ENCODE measurements around the gene KRT20.

Gene KRT20

DNA sequence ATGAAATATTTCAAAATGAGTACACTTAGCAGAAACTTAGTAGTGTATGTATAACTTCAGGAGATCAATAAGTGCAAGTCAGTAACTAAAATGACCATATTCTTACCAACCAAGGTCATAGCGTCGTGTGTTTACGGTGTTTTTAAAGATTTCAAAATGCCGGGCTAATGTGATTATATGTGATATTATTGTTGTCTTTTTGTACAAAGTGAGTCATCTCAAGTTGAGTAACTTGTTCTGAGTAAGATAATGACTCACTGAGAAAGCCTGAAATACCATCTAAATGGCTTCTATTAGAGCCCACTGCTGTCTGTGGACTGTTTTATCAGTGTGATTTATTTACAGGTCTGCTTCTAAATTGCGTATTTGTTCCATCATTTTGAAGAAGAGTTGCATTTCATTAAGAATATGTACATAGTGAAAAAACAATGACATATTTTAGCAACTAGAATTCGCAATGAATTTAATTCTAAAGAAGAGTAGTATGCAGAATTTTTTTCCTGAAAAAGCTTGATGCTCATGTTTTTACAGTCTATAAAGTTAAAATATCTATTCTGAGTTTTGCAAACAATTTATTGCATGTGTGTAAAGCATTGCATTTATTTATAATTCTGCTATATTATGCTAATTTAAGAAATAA lies 30.7 kb downstream of the KRT20 start:
- no peak for DNase-seq (ENCODE audit: insufficient read length, low spot score)
- no peak for FAIRE-seq

GRCh38 chr17:40852364-40852763 lies 32.7 kb downstream of the KRT20 start:
- FAIRE-seq, result no peak

DNA sequence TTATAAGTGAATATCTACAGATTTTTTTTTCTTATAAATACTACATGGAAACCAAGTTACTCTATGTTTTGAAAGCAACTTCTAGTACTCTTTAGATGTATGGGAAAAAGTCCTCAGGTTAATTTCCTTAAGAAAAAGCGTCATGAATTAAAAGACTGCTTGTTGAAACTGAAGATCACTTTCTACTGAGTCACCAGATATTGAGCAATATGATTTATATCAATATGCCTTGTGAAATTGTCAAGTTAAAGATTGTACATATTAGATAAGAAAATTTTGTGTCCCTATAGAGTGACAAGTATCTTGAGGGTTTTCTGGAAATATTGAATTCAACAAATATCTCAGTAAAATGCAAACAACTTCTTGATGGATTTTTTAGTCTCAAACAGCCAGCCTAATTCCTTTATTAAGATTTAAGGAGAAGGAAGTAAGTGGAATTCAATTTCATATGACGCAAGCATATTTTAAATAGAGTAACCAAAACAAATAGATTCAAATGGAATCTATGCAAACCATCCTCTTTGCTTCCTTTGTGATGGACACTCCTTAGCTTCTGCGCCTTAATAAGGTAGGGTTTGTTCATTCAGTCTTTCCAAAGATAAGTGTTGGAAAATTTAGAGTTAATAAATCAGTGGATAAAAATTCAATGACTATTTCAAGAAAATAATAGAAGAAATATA lies 34.6 kb downstream of the KRT20 start:
- DNase-seq (ENCODE audit: insufficient read length, low spot score) (no peak), FAIRE-seq (no peak)

More at GRCh38 chr17:40852364-40852763, 32.7 kb downstream of the KRT20 start:
- no peak for DNase-seq (ENCODE audit: insufficient read length, low spot score)

DNA sequence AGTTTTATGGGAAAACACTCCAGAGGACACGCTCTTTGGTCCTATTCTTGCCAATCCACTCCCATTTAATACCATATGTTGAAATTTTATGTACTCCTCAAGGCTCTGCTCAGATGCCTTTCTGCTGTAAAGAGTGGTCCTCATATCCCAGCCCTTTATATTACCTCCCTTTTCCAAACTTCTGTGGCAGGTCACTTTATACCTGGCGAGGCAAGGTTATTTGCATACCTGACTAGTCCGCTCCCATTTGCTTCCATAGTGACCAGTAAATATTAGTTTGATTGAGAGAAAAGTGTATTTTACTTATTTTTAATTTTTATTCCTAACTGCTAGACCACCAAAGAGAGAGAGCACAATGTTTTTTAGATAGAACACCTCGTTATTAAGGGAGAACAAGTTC lies 35.3 kb downstream of the KRT20 start:
- no peak for DNase-seq (ENCODE audit: insufficient read length, low spot score)
- no peak for FAIRE-seq

DNA sequence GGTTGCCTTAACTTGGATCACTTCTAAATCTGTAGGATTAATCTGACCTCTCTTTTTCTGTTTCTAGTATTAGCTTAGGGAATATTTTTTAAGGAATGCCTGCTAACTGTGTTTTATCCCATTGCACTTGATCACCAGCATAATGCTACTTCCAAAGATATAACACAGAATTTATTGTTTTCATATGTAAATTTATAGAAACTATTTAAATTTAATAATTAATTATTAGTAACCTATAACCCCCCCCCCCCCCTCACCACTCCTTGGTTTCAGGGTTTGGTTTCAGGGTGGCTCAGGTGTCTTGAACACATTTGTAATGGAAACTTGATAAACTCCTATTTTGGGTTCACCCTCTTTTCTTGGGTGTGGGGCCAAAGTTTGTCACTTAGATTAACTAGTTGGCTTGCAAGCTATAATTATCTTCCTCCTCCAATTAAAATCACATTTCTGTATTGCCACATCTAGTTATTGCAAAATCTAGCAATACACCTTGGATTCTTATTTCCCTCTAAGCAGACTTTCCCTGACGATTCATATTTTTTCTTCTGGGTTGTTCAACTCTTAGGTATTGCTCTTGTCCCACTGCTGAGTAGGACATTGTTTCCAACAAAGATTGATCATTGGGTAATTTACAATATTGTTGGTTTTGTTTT lies 36.3 kb downstream of the KRT20 start:
- FAIRE-seq, result no peak
- DNase-seq (ENCODE audit: insufficient read length, low spot score), result no peak

- FAIRE-seq (no peak), DNase-seq (ENCODE audit: insufficient read length, low spot score) (no peak)
Observed at GRCh38 chr17:40846515-40847144, 38.4 kb downstream of the KRT20 start.

- FAIRE-seq, result no peak
- no peak for DNase-seq (ENCODE audit: insufficient read length, low spot score)
Observed at GRCh38 chr17:40844671-40845107, 40.4 kb downstream of the KRT20 start.

GRCh38 chr17:40843242-40843641 lies 41.8 kb downstream of the KRT20 start:
- FAIRE-seq, result no peak

DNA sequence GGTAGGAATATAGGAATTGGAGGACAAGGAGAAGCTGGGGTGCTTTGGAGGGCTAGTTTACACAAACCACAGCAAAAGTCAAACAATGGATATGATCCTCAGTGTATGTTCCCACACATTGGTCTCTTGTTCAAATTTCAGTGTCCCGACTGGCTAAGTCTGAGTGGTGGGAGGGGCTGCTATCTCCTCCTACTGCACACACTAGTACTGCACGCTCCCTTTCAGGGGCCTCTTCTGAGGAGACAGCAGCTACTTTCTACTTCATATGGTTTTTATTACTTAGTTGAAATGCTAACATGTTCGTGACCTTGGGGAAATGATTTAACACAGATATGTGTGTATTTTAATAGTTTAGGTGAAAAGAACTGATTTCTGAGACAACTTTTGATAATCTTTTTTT lies 43.8 kb downstream of the KRT20 start:
- DNase-seq (ENCODE audit: insufficient read length, low spot score) (no peak), FAIRE-seq (no peak)

More at GRCh38 chr17:40843242-40843641, 41.8 kb downstream of the KRT20 start:
- DNase-seq (ENCODE audit: insufficient read length, low spot score), result no peak

- DNase-seq (ENCODE audit: insufficient read length, low spot score), result no peak
- FAIRE-seq, result no peak
Observed at GRCh38 chr17:40839194-40839593, 45.8 kb downstream of the KRT20 start.

DNA sequence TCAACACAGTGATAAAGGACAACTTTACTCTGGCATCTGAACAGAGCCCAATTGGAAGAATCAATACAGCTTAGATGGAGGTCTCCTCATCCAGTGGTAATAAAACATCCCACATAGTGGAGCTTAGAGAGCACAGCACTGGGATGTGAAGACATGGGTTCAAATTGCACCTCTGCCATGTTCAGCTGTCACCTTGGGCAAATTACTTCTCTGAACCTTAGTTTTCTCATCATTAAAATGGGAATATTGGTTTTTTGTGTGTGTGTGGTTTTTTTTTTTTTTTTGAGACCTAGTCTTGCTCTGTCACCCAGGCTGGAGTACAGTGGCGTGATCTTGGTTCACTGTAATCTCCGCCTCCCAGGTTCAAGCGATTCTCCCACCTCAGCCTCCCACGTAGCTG lies 49.0 kb downstream of the KRT20 start:
- FAIRE-seq (peak; percentile 26), DNase-seq (ENCODE audit: insufficient read length, low spot score) (no peak)

DNA sequence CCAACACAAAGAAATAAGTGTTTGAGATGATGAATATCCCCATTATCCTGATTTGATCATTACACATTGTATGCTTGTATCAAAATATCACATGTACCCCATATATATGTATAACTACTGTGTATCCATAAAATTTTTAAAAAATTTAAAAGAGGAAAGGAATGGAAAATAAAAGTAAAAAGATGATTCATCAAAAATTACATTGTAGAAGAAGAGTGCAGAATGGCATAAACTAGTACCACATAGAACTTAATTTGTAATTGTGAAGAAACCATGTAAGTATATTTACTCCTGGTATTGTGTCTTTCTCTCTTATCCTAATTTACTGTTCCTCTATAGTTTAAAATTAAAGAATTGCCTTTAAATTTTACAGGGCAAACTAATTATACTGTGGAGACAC lies 51.2 kb downstream of the KRT20 start:
- FAIRE-seq, result no peak

GRCh38 chr17:40832840-40833239 lies 52.2 kb downstream of the KRT20 start:
- no peak for DNase-seq (ENCODE audit: insufficient read length, low spot score)
- FAIRE-seq, result no peak

More for the DNA sequence above, 51.2 kb downstream of the KRT20 start:
- no peak for DNase-seq (ENCODE audit: insufficient read length, low spot score)

DNA sequence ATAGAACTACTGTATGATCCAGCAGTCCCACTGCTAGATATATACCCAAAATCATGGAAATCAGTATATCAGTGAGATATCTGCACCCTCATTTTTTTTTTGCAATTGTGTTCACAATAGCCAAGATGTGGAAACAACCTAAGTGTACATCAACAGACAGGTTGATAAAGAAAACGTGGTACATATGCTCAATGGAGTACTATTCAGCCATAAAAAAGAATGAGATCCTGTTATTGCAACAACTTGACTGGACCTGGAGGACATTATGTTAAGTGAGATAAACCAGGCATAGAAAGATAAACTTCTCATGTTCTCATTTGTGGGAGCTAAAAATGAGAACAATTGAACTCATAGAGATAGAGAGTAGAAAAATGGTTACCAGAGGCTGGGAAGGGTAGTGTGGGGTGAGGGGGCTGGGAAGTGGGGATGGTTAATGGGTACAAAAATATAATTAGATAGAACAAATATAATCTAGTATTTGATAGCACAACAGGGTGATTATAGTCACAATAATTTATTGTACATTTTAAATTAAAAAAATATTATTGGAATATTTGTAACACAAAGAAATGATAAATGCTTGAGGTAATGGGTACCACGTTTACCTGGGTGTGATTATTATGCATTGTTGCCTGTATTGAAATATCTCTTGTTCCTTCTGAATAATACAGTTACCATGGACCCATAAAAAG lies 54.8 kb downstream of the KRT20 start:
- no peak for FAIRE-seq
- DNase-seq (ENCODE audit: insufficient read length, low spot score), result no peak

DNA sequence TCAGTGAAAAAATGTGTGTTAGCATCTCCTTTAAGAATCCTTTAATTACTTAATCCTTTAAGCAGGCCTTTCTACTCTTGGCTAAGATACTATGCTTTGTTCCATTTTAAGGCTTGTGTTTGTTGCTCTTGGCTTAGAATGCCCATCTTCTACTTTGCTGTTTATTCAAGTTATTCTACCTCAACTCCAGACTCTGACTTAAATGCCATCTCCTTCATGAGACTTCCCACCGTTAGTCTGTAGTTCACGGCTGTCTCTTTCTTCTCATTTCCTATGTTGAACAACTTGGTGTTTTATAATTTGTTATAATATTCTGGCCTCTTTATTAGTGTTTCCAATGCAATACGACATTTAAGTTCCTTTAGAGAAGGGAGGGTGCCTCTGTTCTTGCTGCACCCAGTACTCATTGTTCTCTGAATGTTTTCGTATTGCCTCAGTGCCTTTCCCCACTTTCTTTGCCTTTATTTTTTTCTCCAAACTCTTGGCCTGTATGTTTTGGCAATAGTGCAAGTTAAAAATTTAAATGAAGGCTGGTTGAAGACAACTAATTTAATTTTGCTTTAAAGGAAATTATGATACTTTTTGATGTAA lies 56.5 kb downstream of the KRT20 start:
- FAIRE-seq (no peak), DNase-seq (ENCODE audit: insufficient read length, low spot score) (no peak)

DNA sequence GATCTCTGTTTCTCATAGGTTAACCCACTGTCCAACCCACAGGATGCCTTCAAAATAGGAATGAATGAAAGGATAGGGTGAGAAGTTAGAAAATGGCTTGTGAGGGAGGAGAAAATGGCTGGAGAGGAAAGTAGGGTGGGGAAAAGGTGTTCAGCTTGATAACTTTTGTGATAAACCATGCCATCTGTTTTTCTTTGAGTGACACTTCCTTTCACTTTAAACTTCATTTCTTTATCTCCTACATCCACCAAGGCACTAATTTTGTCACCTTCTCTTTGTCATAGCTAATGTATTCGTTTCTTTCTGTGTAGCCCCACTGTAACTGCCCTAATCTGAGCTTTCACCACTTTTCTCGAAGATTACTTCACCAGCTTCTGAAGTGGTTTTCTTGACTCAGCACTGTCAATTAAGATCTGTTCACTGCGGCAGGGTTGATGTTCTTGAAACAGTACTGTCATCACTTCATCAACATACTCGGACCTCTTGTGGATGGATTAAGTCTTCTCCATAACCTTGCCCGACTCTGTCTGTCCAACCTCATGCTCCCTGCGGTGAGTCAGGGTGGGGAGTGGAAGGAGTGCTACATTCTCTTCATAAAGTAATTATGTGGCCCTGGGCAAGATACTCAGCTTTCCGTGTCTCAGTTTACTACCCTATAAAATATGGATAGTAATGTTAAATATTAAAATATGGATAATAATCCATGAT lies 57.1 kb downstream of the KRT20 start:
- DNase-seq (ENCODE audit: insufficient read length, low spot score), result no peak
- no peak for FAIRE-seq
